Measurements from ENCODE around the gene LPGAT1.

Gene LPGAT1

GRCh38 chr1:211828584-211829342, 1.8 kb downstream of the LPGAT1 start:
- no peak for DNase-seq

DNA sequence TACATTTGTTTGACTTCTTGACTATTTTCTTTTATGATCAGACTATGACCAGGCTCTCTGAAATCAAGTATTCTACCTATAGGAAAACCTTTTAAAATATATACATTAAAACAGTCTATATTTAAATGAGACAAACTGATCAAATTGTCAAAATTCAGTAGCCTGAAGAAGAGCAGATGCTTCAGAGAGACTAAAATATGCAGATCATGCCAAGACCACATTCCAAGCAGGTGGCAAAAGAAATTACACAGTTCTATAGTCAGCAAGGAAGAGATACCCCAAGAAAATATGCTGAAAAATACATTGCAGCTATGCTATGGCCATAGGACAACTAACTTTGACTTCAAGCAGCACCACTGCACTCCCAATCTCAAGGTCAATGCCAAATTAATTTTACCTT, 3.5 kb downstream of the LPGAT1 start:
- no peak for DNase-seq

DNA sequence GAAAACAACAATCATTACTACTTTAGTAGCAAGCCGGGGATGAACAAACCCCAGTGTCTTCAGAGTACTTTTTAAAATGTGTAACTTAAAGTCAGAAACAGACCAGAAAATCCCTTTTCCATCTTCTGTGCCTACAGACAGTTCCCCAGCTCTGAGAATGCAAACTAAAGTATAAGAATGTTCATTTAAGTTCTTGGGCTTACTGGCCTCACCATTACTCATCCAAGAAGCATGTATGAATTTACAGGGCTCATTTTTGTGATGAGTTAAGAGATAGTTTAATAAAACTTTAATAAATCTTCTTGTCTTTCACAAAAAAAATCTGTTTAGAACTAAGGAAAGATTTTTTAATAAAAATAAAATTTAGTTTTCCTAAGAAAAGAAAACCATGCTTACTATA, 4.6 kb downstream of the LPGAT1 start:
- DNase-seq, result no peak

DNA sequence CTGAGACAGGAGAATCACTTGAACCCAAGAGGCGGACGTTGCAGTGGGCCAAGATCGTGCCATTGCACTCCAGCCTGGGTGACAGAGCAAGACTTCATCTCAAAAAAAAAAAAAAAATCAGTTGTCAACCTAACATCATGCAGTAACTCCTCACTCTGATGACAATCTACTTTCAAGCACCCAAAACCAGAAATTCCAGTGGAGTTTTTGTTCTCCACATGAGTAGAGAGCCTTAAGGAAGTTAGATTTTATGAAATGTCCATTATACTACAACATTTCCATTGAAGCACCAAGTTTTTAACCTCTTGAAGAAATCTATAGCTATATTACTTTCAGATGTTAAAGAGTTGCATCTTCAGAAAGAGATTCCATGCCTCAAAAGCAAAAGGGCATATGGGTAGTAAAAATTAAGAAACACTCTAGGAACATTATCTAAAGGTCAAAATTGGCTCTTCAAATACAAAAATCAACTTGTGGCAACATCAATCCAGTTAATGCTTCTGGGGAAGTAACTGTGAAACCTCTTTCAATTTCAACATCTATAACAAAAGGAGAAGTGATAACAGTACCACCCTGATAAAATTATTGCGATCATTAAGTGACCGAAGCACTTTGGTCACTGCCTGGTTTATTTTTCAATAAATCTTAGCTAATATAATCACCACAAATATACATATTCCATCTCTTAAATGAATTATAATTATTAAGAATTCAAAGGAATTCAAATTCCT, 7.7 kb downstream of the LPGAT1 start:
- no peak for DNase-seq

- DNase-seq, result no peak
Observed at GRCh38 chr1:211816586-211816985, 14.0 kb downstream of the LPGAT1 start.

DNA sequence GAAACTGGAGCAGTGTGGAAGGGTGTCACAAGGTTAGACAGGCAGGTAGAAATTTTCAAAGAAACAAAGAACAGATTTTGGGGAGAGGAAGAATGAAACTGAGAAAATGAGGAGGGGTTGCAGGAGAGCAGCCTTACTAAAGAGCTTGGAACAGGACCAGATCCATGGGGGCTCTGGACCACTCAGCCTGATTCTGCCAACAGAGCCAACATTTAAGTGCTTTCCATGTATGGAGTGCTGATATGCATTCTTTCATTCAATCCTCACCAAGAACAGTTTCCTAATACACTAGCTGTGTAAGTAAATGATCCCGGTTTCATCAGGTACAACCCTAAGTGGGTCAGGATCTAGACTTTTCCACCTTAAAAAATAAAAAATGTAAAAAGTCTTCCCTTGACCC, 16.2 kb downstream of the LPGAT1 start:
- DNase-seq, result no peak

DNA sequence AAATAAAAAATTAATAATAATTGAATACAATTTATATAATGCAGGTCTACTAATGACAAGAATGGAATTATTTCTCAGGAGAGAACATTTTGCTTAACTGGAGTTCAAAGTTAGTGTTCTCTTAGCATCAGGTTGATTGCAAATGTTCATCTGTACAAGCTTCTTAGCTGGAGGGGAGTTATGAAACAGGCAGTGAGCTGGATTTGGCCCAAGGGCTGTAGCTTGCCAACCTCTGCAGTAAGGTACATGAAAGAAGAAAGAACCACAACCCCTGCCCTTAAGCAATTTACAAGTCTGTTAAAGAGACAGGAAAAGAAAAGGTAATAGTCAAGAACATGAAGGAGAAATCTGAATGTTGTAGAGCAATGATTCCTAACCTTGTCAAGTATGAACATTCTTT, 17.0 kb downstream of the LPGAT1 start:
- no peak for DNase-seq

DNA sequence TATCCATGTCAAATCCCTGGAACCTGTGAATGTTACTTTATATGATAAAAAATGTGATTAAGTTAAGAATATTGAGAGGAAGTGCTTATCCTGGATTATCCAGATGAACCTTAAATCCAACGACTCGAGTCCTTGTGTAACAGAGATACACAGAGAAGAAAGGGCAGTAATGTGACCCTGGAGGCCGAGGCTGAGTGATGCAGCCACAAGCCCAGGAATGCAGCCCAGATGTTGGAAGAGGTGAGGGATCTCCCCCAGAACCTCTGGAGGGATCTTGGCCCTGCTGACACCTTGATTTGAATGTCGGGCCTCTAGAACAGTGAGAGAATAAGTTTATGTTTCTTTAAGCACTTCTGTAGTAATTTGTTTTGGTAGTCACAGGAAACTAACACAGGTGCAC, 18.0 kb downstream of the LPGAT1 start:
- no peak for DNase-seq

DNA sequence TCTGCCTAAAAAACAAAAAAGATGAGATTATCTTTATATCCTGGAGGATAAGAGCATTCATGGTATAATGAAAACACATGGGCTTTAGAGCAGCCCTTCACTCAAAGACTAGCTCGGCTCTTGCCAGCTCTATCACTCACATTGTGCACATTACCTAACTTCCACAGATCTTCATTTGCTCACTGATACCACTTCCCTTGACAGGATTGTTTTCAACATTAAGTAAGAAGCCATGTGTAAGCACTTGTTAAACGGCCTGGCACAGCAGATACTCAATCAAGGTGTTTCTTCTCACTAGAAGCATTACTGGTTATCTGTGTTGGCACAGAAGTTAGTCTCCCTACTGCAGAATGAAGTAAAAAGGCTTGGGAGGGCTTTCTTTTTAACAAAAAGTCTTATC, 18.7 kb downstream of the LPGAT1 start:
- no peak for DNase-seq

DNA sequence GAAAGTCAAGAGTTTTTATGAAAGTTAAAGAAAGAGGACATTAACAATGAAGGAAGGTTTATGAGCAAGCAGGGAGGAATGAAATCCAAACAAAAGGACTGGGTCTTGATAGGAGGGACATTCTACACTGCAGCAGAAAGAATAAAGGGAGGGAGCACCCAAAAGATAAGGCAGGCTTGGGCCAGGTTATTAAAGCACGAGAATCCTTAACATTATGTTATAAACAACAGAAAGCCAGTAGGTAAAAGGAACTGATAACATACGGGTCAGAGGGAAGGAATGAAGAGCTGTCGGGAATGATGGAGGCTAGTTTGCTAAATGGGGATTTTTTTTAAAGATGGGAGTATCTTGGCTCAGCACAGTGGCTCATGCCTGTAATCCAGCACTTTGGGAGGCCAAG, 19.4 kb downstream of the LPGAT1 start:
- no peak for DNase-seq

DNA sequence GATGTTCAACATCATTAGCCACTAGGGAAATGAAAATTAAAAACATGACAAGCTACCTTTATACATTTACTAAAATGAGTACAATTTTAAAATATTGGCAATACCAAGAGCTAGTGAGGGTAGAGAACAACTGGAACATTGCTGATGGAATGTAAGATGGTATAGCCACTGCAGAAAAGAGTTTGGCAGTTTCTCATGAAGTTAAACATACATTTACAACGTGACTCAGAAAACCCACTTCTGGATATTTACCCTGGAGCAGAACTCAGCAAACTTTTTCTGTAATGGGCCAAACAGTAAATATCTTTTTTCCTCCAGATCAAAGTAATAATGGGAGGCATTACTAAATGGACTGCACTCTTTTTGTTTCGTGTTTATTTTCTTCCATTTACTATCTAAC, 22.1 kb downstream of the LPGAT1 start:
- no peak for DNase-seq

DNA sequence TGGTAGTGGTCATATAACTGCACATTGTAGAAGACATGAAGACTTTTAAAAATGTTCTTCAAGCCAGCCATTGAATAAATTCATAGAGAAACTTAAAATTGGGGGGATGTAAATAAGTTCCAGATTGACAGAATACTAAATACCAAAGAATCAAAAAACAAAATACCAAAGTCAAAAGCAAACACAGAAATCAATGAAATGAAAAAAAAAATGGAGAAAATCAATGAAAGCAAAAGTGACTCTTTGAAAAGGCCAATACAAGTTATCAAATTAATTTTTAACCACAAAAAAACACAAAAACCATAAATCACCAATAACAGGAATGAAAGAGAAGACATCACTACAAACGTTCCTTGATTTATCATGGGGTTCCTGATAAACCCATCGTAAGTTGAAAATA, 25.6 kb downstream of the LPGAT1 start:
- DNase-seq, result no peak

DNA sequence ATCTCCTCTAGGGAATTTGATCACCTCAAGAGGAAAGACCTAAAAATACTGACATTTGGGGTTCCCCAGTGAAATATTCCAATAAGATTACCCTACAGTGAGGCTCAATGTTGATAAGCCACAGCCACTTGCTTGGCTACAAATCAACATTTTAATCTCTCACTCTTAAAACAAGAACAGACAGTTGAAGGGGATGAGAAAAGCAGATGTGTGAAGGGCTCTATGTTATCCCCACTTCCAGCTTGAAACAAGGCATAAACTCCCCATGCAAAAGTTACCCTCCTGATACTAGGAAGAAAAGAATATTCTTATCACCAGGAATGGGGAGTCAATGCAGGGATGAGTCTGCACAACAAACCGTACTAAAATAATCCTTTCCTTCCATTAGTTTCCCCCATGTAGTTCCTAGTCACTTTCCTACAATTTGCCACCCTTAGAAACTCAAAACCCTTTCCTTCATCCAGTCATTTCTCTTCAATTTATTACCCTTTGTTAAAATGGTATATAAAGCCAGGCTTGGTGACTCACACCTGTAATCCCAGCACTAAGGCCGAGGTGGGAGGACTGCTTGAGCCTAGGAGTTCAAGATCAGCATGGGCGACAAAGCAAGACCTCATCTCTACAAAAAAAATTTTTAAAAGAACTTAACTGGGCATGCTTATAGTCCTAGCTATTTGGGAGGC, 29.5 kb downstream of the LPGAT1 start:
- DNase-seq, result no peak

DNA sequence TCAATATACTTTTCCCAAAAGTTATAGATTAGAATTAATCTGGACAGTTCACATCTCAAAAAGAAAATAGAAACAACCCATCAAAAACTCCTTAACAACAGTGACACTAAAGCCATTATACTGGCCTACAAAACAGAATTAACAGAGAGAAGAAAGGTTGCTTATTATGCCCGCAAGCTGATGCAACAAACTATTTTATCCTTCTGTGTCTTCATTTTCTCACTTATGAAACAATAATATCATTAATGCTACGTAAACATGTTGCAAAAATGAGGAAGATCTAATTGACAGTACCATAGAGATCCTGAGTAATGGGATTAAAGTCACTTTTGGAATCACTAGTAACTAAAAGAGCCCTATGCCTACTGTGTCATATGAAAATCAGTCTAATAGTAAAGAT, 32.6 kb downstream of the LPGAT1 start:
- no peak for DNase-seq

- DNase-seq, result no peak
Observed at GRCh38 chr1:211791979-211792378, 38.6 kb downstream of the LPGAT1 start.

DNA sequence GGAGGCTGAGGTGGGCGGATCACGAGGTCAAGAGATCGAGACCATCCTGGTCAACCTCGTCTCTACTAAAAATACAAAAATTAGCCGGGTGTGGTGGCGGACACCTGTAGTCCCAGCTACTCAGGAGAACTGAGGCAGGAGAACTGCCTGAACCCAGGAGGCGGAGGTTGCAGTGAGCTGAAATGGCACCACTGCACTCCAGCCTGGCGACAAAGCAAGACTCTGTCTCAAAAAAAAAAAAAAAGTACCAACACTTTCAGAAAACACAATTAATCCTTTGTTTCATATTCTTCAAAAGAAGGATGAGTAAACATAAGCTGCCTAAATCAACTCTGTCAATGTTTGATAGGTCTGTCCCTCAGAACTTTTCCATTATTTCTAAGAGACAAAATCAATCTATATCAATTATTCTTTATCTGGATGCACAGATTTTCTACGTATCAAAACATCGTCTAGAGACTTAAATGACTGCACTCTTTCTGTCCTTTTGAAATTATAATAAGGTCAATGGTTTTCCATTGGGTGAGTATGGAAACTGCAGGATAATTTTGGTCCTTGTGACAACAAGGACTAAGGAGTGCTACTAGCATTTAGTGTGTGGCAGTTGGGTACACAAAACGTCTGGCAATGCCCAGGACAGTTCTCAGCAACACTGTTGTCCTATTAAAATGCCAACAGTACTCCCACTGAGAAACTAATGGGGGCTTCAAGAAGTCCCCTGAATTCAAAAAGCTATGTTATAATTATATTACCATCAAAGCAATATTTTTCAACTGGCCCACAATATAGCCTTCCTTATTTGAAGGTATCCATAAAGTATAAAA, 40.7 kb downstream of the LPGAT1 start:
- no peak for DNase-seq

DNA sequence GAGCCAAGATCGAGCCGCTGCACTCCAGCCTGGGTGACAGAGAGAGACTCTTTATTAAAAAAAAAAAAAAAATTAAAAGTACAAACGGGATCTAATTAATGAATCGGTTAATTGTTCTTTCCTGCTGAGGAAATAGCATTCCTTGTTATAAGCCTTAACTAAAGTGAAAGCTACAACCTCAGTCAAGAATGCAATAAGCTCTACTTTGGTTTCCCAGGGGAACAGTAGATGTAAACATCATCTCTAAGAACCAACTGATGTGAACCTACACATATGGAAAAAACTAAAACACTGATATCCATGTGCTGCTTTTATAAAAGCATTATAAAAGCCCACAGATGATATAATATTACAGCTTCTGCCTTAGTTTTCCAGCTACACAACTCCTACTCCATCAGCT, 41.9 kb downstream of the LPGAT1 start:
- DNase-seq, result no peak

- no peak for DNase-seq
Observed at GRCh38 chr1:211783897-211784296, 46.7 kb downstream of the LPGAT1 start.

- DNase-seq, result no peak
Observed at GRCh38 chr1:211783266-211783665, 47.3 kb downstream of the LPGAT1 start.

DNA sequence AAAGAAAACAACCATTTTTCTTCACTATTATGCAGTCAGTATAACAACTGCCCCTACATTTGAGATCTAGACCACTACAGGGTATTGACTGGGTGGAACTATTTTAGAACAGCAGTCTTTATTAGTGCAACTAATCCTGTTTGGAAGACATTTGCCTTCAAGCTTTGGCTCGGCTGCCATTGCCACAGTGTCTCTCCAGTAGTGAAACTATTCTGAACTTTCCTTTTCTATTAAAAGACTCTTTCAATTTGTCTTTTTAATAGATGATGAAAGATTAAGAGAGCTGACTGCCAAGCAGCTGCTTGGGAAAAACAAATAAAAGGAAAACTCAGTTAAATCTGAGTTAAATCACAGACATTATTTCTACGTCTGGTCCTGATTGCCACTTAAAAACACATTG, 49.3 kb downstream of the LPGAT1 start:
- no peak for DNase-seq

DNA sequence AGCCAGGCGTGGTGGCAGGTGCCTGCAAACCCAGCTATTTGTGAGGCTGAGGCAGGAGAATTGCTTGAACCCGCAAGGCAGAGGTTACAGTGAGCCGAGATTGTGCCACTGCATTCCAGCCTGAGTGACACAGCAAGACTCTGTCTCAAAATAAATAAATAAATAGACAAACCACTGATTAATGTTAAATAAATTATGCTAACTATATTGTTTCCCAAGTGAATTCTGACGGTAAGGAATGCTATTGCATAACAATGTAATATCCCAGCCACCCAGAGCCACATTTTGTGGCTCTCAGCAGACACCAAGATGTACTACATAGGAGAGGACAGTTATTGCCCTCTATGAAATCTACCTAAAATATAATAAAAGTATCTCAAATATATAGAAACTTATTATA, 55.4 kb downstream of the LPGAT1 start:
- DNase-seq, result no peak

DNA sequence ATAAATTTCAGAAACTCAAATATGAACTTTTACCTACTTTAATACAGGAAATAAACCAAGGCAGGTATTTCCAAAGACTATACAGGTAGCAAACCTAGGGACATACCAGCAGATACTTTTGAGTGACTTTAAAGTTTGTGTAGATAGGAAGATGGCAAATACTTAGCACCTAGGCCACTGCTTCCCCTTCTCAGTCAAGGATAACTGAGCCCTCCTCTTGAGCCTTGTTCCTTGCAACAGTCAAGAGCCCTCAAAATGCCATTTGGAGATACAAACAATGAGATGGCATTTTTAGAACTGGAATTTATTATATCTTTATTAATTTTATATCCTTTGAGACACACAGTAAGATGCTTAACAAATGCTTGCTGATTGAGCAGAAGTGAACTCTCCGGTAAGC, 65.9 kb downstream of the LPGAT1 start:
- no peak for DNase-seq

GRCh38 chr1:211762206-211762605, 68.4 kb downstream of the LPGAT1 start:
- no peak for DNase-seq
